Epithelial cell of proximal tubule (primary cell): ENCODE measurements around the gene FAM81B. TPM values are rescaled to one million over a fixed set of nuclear protein-coding genes. Genes with fewer than 3 reads are reported as not detected.

Source experiments
- DNase-seq: peaks from one replicate; pipeline ENCODE4 v3.0.0-alpha.2; 2011; ENCODE audit warnings: low read depth
- H3K4me3 ChIP-seq: 2 replicates; pipeline ENCODE4 v1.5.1; 2011; ENCODE audit warnings: low read depth, mild to moderate bottlenecking, low read length
- CTCF ChIP-seq: conservative IDR thresholded peaks from 2 replicates; pipeline ENCODE4 v1.5.1; 2012; ENCODE audit warnings: low read depth, mild to moderate bottlenecking, low read length
- total RNA-seq: library from RNA; depleted of rRNA; stranded (reverse); fragments of >200 nt; gene quantifications from 2 replicates; pipeline ENCODE4 v1.2.3, GENCODE V29; 2015

FAM81B gene
- total RNA-seq, 1 donor from 2014 or later = not detected

- no peak for TF ChIP-seq CTCF
- no peak for DNase-seq
- no peak overlapping the region for H3K4me3 ChIP-seq
Measured at GRCh38 chr5:95460665-95461064, 69.5 kb downstream of the FAM81B start.

- no peak for TF ChIP-seq CTCF
- no peak for DNase-seq
- no peak overlapping the region for H3K4me3 ChIP-seq
Measured at GRCh38 chr5:95471487-95471886, 80.3 kb downstream of the FAM81B start.

- TF ChIP-seq CTCF = peak; percentile 7
- H3K4me3 ChIP-seq = no peak overlapping the region
- DNase-seq = no peak
Measured at GRCh38 chr5:95471942-95472341, 80.8 kb downstream of the FAM81B start.

GRCh38 chr5:95484421-95484820 lies 93.3 kb downstream of the FAM81B start:
- H3K4me3 ChIP-seq = no peak overlapping the region
- DNase-seq = no peak
- TF ChIP-seq CTCF = no peak

GRCh38 chr5:95486191-95486590 lies 95.0 kb downstream of the FAM81B start:
- TF ChIP-seq CTCF = no peak
- DNase-seq = no peak
- no peak overlapping the region for H3K4me3 ChIP-seq

- DNase-seq = no peak
- H3K4me3 ChIP-seq = no peak overlapping the region
- TF ChIP-seq CTCF = no peak
Measured at GRCh38 chr5:95487880-95488279, 96.7 kb downstream of the FAM81B start.

Other genes with a start within 250 kb of the FAM81B start
- gene MCTP1, start 106.3 kb upstream of the FAM81B start, total RNA-seq = 9.7 and 18.0 TPM in 2 replicates
- gene SKIC3, start 163.6 kb downstream of the FAM81B start, total RNA-seq = 39.8 and 43.5 TPM in 2 replicates
- 6.1 and 8.7 TPM in 2 replicates for gene ARSK, start 163.7 kb downstream of the FAM81B start, total RNA-seq
- gene GPR150, start 228.7 kb downstream of the FAM81B start, total RNA-seq = 0.58 TPM in 1 of 2 replicates, not detected in the other